PC-9 (cell line): ENCODE results near the gene APELA. TPM values are rescaled to one million over a fixed set of nuclear protein-coding genes. Genes with fewer than 3 reads are reported as not detected.
"Not testable (repeated sequence)": the region's sequence is repeated elsewhere in the genome, so short reads cannot be mapped to it uniquely, and the experiment has no call there.

Experiments used
- BruUV-seq: library from RNA; stranded (reverse); fragments of 400-500 nt; replicated peaks from 2 replicates; lab custom pipeline; 2021; lab: Mats Ljungman, UMichigan
- CTCF ChIA-PET: fragments of 300-600 bp; sonication (Branson Sonifier 250); formaldehyde crosslinking; loops from one replicate; lab custom pipeline; 2022; ENCODE audit warnings: antibody characterized with exemption; lab: Charles Lee
- POLR2A ChIA-PET: fragments of 300-600 bp; sonication (Branson Sonifier 250); formaldehyde crosslinking; loops from one replicate; lab custom pipeline; 2022; ENCODE audit warnings: antibody characterized with exemption; ENCODE audit not compliant: unreplicated experiment; lab: Charles Lee
- DNase-seq, 2 experiments: peaks; one replicate each; pipeline versions ENCODE4 v3.0.0 to v3.0.0-alpha.2; 2015 to 2022; ENCODE audit warnings: mixed read lengths in 1 of 2
- H2AFZ ChIP-seq: fragments of 200-600 bp; sonication (generic); 2 replicates; pipeline ENCODE4 v1.8.1; 2017; ENCODE audit warnings: antibody characterized with exemption
- H3F3A ChIP-seq: fragments of 200-600 bp; sonication (generic); 2 replicates; pipeline ENCODE4 v1.8.1; 2017; ENCODE audit warnings: antibody characterized with exemption, mild to moderate bottlenecking, low read depth; ENCODE audit not compliant: insufficient read depth
- H3K27ac ChIP-seq: fragments of 200-600 bp; sonication (generic); 2 replicates; pipeline ENCODE4 v1.6.1; 2016; ENCODE audit warnings: mixed run types
- H3K27me3 ChIP-seq: fragments of 200-600 bp; sonication (generic); 2 replicates; pipeline ENCODE4 v1.6.1; 2016; ENCODE audit warnings: low read depth, mixed run types; ENCODE audit not compliant: insufficient read depth
- H3K36me3 ChIP-seq: fragments of 200-600 bp; sonication (generic); 2 replicates; pipeline ENCODE4 v1.6.1; 2016; ENCODE audit warnings: low read depth, mixed run types
- H3K4me1 ChIP-seq: fragments of 200-600 bp; sonication (generic); replicated peaks from 2 replicates; pipeline ENCODE4 v1.6.1; 2016; ENCODE audit warnings: mixed run types; ENCODE audit not compliant: insufficient read depth
- H3K4me2 ChIP-seq: fragments of 200-600 bp; sonication (generic); 2 replicates; pipeline ENCODE4 v1.6.1; 2017; ENCODE audit warnings: mixed run types
- H3K4me3 ChIP-seq: fragments of 200-600 bp; sonication (generic); 2 replicates; pipeline ENCODE4 v1.6.1; 2016; ENCODE audit warnings: mixed run types
- H3K79me2 ChIP-seq: fragments of 200-600 bp; sonication (generic); 2 replicates; pipeline ENCODE4 v1.6.1; 2017; ENCODE audit warnings: low read depth, mixed run types
- H3K9me2 ChIP-seq: fragments of 200-600 bp; sonication (generic); 2 replicates; pipeline ENCODE4 v1.8.1; 2017; ENCODE audit warnings: mild to moderate bottlenecking; ENCODE audit not compliant: insufficient read depth
- H3K9me3 ChIP-seq: fragments of 200-600 bp; sonication (generic); 2 replicates; pipeline ENCODE4 v1.8.1; 2016; ENCODE audit warnings: low read depth; ENCODE audit not compliant: insufficient read depth
- H4K20me1 ChIP-seq: fragments of 200-600 bp; sonication (generic); 2 replicates; pipeline ENCODE4 v1.8.1; 2017; ENCODE audit not compliant: insufficient read depth
- CTCF ChIP-seq: fragments of 200-600 bp; sonication (generic); conservative IDR thresholded peaks from 2 replicates; pipeline ENCODE4 v1.6.1; 2017; ENCODE audit warnings: mixed run types, antibody characterized with exemption, mild to moderate bottlenecking, moderate library complexity
- EZH2 ChIP-seq: fragments of 200-600 bp; sonication (generic); IDR thresholded peaks from 2 replicates; pipeline ENCODE4 v1.8.0; 2017; ENCODE audit warnings: antibody characterized with exemption, low read depth
- intact Hi-C: fragments of 100-400 bp; cut with micrococcal nuclease; formaldehyde crosslinking; loops from one replicate; pipeline ENCODE4 v1.10.0; 2022; ENCODE audit not compliant: unreplicated experiment
- total RNA-seq: library from RNA; stranded (reverse); gene quantifications from 2 replicates; pipeline ENCODE4 v1.2.3, GENCODE V29; 2021

The APELA gene
- total RNA-seq, 1 experiment from 2014 or later = not detected

GRCh38 chr4:164918956-164919355 lies 42.0 kb downstream of the APELA start:
- no peak overlapping the region for H3K4me2 ChIP-seq
- DNase-seq = no peak
- TF ChIP-seq EZH2 = no peak
- no peak for TF ChIP-seq CTCF
- H2AFZ ChIP-seq = no peak overlapping the region
- H3K9me2 ChIP-seq = no peaks in the 10 kb centered on the region
- H4K20me1 ChIP-seq = no peaks in the 10 kb centered on the region
- H3F3A ChIP-seq = no peaks in the 10 kb centered on the region
- no peaks in the 10 kb centered on the region for H3K27me3 ChIP-seq
- no peaks in the 10 kb centered on the region for H3K9me3 ChIP-seq
- H3K36me3 ChIP-seq = no peaks in the 10 kb centered on the region
- H3K4me3 ChIP-seq = no peak overlapping the region
- intact Hi-C loops = no loop called here
- ChIA-PET CTCF (no interaction called here), POLR2A (no interaction called here)
- no peaks in the 10 kb centered on the region for H3K4me1 ChIP-seq
- no TSS peak for BruUV-seq
- H3K27ac ChIP-seq = no peak overlapping the region
- no peaks in the 10 kb centered on the region for H3K79me2 ChIP-seq

- Histone ChIP-seq H2AFZ (no peak overlapping the region), H3F3A (no peaks in the 10 kb centered on the region), H3K9me2 (no peaks in the 10 kb centered on the region), H3K4me2 (no peak overlapping the region), H3K9me3 (no peaks in the 10 kb centered on the region), H3K27me3 (no peaks in the 10 kb centered on the region), H4K20me1 (no peaks in the 10 kb centered on the region), H3K36me3 (no peaks in the 10 kb centered on the region), H3K79me2 (no peaks in the 10 kb centered on the region), H3K4me1 (no peaks in the 10 kb centered on the region), H3K27ac (no peak overlapping the region), H3K4me3 (no peak overlapping the region)
- no peak for DNase-seq
- no TSS peak for BruUV-seq
- ChIA-PET CTCF (no interaction called here), POLR2A (no interaction called here)
- intact Hi-C loops = no loop called here
- TF ChIP-seq CTCF (no peak), EZH2 (no peak)
Measured at GRCh38 chr4:164924670-164925238, 47.8 kb downstream of the APELA start.

- no peaks in the 10 kb centered on the region for H3K36me3 ChIP-seq
- no TSS peak for BruUV-seq
- TF ChIP-seq CTCF = no peak
- no peak for TF ChIP-seq EZH2
- no peaks in the 10 kb centered on the region for H3K9me3 ChIP-seq
- no peak overlapping the region for H3K4me2 ChIP-seq
- ChIA-PET CTCF (no interaction called here), POLR2A (no interaction called here)
- no peaks in the 10 kb centered on the region for H3K4me1 ChIP-seq
- DNase-seq = peak in 1 of 2 experiments; percentile 46
- H3F3A ChIP-seq = no peaks in the 10 kb centered on the region
- H2AFZ ChIP-seq = no peak overlapping the region
- no peaks in the 10 kb centered on the region for H4K20me1 ChIP-seq
- no peak overlapping the region for H3K27ac ChIP-seq
- no peaks in the 10 kb centered on the region for H3K79me2 ChIP-seq
- H3K9me2 ChIP-seq = no peaks in the 10 kb centered on the region
- no peaks in the 10 kb centered on the region for H3K27me3 ChIP-seq
- intact Hi-C loops = no loop called here
- H3K4me3 ChIP-seq = no peak overlapping the region
Measured at GRCh38 chr4:164926301-164926700, 49.3 kb downstream of the APELA start.

GRCh38 chr4:164927101-164927500 lies 50.1 kb downstream of the APELA start:
- CTCF ChIA-PET, H3K4me2 ChIP-seq, H3K9me2 ChIP-seq, intact Hi-C loops, H3K79me2 ChIP-seq, H3K4me1 ChIP-seq, H3K4me3 ChIP-seq, H3K27me3 ChIP-seq, H2AFZ ChIP-seq, H3K36me3 ChIP-seq, H4K20me1 ChIP-seq, H3K27ac ChIP-seq, BruUV-seq, H3K9me3 ChIP-seq, POLR2A ChIA-PET, H3F3A ChIP-seq, DNase-seq: not testable (repeated sequence)
